GM21526 (cell line): Measurements from ENCODE around the gene DMAC2.
"Not testable (repeated sequence)": the region's sequence is repeated elsewhere in the genome, so short reads cannot be mapped to it uniquely, and the experiment has no call there.

Experiments used
- ATAC-seq: cut with Tn5 transposase; IDR thresholded peaks from one replicate; pipeline ENCODE4 v1.9.1; 2021; ENCODE audit warnings: moderate library complexity; ENCODE audit not compliant: unreplicated experiment, low FRiP score

Gene DMAC2

DNA sequence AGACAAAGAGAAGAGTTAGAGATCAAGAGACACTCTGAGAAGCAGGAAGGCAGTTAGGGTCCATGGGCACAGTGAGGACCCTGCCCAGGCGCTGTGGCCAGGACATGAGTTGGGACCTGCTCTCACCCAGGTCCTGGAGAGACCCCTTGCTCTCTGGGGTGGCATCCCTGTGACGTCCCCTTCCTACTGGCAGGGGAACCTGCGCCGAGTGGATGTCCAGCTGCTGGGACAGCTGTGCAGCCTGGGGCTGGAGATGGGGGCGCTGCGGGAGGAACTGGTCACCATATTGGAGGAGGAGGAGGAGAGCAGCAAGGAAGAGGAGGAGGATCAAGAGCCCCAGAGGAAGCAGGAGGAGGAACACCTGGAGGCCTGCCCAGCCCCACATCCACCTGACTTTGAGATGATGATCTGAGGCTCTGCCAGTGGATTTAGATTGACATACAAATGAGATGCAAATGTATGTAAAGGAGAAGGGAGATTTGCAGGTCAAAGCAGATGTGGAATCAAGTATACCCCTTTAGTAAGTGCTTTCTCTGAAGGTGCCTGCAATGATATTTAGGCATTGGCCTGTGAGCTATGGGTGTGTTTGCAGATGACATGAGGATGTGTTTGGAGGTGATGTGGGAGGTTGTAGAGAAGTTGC lies 4.2 kb upstream of the DMAC2 start:
- no peak for ATAC-seq

DNA sequence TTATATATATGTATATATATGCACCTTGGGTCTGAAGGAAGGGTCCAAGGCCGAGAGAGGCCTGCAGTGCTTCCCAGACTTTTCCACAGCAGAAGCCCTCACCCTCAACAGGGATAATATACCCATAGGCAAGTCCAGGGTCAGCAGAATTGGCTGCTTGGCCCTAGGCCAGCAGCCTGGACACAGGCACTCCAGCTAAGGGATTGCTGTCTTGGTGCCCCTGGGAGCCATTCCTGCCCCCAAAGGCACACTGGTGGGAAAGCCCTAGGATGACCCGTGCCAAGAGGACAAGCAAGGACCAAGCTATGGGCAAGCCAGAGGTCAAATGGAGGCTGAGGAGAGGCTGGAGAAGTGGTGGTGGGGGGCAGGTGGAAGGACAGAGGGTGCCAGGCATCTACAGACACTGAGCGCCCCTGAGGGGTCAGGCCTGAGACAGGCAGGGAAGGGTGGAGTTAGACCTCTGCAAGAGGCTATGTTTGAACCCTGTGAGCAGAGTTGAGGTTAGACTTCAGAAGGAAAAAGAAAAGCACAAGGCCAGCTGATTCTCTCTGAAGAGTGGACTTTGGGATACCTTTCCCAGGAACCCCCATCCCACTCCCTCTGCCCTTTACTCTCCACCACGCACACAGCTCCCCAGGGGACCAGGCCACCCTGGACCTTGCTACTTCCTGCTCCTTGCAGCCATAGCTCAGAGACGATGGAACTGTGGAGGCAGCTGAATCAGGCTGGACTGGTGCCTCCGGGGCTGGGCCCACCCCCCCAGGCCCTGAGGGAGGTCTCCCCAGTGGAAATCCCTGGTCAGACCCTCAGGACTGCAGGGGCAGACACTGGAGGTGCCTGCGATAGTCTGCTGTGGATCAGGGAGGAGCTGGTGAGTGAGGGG lies 3.0 kb upstream of the DMAC2 start, which contains the start of gene ERICH4:
TSS of gene ERICH4 (plus strand) at position 684 of the 883 bp plus-strand sequence. CDS start at position 698, 14 bp downstream.
- ATAC-seq: no peak

- ATAC-seq: no peak
Observed at GRCh38 chr19:41441321-41441945, 1.7 kb upstream of the DMAC2 start.

DNA sequence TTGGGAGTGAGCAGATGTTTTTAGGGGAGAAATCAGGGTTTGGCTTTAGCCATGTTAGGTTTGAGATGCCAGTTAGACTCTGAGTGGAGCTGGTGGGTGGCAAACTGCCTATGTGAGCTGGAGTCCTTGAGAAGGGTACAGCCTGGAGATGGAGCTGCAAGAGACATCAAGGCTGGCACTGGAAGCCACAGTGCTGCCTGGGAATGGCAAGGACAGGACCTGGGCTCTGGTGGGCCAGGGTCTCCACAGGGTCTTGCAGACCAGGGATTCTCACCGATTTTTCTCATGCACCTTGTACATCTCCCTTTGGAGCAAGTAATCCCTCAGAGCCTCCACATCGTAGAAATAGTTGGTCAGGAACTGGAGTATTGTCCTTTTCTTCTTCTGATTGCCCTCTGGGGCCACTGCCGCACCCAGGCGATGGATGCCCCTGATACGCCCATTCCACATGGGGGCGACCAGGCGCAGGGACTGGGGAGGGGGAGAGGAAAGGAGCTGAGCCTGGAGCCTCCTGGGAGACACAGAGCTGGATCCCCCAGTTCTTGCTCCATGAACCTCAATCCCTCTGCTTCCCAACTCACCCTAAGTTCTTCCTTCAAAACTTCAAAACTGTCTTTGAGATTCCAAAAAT lies 1.7 kb downstream of the DMAC2 start:
- ATAC-seq: no peak

DNA sequence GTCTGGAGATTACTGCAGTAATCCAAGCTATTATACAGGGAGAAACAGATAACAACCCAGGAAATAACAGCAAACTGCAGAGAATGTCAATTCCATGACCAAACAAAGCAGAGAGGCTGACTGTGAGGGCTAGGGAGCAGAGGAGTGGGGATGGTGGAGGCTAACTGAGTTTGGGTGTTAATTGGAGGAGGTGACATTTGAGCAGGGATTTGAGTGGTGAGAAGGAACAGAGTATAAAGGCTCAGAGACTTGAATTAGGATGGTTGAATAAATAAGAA lies 3.1 kb downstream of the DMAC2 start:
- ATAC-seq: no peak

DNA sequence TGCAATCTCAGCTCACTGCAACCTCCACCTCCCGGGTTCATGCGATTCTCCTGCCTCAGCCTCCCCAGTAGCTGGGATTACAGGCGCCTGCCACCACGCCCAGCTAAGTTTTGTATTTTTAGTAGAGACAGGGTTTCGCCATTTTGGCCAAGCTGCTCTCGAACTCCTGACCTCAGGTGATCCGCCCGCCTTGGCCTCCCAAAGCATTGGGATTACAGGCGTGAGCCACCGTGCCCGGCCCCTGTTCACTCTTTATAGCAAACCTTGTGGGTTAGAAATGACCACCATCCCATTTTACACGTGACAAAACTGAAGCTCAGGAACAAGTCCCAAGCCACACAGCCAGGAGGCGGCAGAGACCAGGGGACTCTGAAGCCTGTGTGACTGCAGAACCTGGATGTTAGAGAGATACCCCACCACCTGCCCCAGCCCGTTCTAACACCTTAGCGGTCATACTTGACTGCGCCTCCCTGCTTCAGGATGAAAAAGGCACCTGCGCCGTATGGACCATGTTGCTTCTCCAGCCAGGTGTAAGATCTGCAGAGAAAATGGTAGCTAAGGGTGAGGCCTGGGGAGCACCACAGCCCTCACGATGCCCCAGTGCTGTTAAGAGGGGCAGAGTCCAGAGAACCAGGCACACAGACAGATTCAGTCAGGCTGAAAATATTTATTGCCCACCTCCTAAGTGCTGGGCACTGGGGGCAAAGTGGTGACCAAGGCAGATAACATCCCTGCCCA lies 3.6 kb downstream of the DMAC2 start:
- no peak for ATAC-seq

DNA sequence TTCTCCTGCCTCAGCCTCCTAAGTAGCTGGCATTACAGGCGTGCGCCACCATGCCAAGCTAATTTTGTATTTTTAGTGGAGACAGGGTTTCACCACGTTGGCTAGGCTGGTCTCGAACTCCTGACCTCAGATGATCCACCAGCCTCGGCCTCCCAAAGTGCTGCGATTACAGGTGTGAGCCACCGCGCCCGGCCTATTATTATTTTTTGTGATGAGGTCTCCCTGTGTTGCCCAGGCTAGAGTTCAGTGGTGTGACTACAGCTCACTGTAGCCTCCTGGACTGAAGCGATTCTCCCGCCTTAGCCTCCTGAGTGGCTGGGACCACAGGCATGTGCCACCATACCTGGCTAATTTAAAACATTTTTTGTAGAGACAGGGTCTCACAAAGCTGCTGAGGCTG lies 4.3 kb downstream of the DMAC2 start:
- ATAC-seq: not testable (repeated sequence)

DNA sequence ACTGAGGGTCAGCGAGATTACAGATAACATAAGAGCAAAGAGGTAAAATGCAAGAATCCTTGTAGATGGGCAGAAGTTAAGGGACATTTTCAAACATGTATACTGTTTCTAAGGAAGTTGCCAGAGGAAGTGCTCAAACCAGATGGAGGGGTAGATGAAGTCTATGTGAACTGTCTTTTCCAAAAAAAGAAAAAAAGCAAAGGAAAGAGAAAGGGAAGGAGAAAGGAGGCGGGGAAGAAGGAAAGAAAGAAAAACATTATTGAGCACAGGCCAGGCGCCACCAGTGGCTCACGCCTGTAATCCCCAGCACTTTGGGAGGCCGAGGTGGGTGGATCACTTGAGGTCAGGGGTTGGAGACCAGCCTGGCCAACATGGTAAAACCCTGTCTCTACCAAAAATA lies 5.3 kb downstream of the DMAC2 start:
- no peak for ATAC-seq

DNA sequence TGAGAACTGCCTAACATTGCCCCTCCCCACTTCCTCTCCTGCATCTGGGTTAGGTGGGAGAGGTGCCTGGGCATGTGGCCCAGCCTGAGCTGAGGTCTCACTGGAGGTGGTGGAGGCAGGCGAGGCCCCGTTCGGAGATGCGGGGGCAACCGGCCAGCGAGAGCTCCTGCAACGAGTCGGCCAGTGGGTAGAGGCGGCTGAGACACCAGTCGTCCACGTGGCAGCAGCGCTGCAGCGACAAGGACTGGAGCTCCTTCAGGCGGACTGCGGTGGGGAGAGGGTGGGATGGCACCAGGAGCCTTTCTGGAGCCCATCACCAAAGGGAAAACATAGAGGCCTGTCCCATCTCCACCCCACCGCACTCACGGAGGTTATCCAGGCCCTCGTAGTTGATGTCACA lies 6.5 kb downstream of the DMAC2 start:
- ATAC-seq: no peak

- ATAC-seq: no peak
Observed at GRCh38 chr19:41431426-41432386, 8.0 kb downstream of the DMAC2 start.

GRCh38 chr19:41430922-41431321 lies 8.8 kb downstream of the DMAC2 start:
- ATAC-seq: no peak

GRCh38 chr19:41428481-41428859 lies 11.2 kb downstream of the DMAC2 start:
- no peak for ATAC-seq

DNA sequence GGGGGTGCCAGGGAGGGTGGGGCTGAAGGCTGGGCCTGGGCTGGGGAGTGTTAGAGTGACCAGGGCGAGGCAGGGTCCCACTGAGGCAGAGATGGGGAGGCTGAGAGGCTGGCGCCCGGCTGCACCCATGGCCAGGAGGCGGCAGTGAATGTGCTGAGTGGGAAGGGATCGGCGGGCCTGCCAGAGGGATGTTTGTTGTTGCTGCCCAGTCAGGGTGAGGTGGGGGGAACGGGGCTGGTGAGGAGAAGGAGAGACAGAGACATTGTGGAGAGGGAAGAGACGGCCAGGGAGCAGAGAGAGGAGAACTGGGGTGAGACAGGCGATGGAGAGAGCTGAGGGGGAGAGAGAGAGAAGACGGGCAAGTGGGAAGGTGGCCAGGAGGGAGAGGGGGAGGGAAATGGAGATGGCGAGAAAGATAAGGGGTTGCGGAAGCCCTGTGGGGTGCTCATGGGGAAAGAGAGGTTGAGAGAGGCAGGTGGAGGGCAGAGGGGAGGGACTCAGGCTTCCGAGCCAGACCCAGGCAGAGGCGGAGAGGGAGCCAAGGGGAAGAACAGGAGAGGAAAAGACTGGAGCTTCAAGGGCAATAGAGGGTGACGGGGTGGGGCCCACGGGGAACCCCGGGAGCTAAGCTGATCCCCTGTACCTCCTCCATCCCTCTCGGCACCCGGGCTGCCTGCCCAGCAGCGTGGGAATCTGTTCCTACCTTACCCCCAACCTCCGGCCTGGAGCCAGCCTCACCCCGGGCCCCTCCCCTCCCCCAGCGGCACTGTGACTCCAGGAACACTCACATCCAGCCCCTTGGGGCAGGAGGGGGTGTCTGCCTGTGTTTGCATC lies 11.8 kb downstream of the DMAC2 start:
- ATAC-seq: no peak

DNA sequence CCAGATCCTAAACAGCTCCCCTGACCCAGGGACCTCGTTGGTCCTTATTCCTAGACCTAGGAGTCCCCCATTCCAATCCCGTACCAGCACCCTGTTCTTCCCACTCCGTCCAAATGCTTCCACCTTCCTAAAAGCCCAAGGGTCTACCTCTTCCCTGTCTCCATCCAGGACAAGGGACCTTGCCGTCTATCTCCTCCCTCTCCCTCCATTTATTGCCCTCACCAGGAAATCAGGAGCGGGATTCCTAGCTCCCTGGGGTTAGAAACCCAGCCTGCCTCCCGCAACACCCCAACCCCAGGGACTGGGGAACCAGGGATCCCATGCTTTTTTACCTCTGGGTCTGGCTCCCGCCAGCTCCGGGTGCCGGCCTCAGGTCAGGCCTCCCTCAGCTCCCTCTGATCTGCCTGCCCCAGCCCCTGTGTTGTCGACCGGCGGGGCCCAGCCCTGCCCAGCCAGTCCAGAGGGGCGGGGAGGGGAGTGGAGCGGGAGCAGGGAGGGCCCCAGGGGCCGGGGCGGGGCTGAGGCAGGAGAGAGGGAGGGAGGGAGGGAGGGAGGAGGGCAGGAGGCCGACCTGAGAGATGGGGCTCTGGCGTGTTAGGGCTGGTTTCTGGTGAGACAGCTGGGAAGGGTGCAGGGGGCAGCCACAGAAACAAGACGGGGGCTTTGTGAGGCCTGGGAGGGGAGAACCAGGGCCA lies 12.6 kb downstream of the DMAC2 start, which contains the start of gene B3GNT8:
TSS of gene B3GNT8 (minus strand) at position 423 of the 695 bp plus-strand sequence. CDS start 596 bp downstream, outside the sequence.
- ATAC-seq: no peak

DNA sequence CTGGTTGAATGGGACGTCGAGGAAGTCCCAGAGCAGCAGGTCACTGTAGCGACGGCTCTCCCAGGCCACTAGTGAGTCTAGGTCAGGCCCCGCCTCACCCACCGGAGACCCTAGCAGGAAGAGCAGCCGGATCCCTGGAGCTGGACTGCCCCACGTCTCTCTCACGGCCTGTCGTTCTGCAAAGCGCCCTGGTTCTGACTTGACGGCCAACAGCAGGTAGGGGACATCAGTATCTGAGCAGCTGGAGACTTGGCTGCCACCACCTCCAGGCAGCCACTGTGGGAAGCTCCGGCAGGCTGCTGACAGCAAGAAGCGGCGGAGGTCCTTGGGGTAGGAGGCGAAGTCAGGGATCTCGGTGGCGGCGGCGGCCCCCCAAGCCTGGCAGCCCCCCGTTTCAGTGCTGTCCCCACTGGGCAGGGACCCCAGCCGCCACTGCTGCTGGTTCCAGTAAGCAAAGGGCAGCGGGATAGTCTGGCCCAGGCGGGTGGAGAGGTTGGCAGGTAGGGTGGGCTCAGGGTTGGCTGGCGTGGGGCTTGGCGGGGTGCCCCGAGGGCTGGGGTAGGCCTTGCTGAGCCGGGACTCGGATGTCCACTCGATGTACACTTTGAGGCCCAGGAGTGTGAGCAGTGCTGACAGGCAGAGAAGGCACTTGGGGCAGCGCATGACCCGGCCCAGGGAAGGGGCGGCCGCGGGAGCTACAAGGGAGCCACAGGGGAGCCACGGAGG lies 13.4 kb downstream of the DMAC2 start:
- ATAC-seq: no peak

GRCh38 chr19:41425174-41426115 lies 14.3 kb downstream of the DMAC2 start:
- no peak for ATAC-seq
